Activated CD8-positive, alpha-beta memory T cell treated with anti-CD3 and anti-CD28 coated beads, Interleukin-2, amount 50 U/mL, for 24 hours (primary cell): ENCODE data around the gene NKX3-2.
"Not testable (repeated sequence)": the region's sequence is repeated elsewhere in the genome, so short reads cannot be mapped to it uniquely, and the experiment has no call there.

Experiments used
- DNase-seq: peaks from one replicate; pipeline ENCODE4 v3.0.0-alpha.2; 2020; ENCODE audit errors: extremely low read depth

Gene NKX3-2

GRCh38 chr4:13543839-13544605, at the start of gene NKX3-2:
Gene NKX3-2, minus strand, starts transcription at chr4:13544508. Its CDS starts 94 bp downstream, at chr4:13544414.
- no peak for DNase-seq

- no peak for DNase-seq
These were observed 47.9 kb upstream of the NKX3-2 start for GRCh38 chr4:13592220-13592619.

DNA sequence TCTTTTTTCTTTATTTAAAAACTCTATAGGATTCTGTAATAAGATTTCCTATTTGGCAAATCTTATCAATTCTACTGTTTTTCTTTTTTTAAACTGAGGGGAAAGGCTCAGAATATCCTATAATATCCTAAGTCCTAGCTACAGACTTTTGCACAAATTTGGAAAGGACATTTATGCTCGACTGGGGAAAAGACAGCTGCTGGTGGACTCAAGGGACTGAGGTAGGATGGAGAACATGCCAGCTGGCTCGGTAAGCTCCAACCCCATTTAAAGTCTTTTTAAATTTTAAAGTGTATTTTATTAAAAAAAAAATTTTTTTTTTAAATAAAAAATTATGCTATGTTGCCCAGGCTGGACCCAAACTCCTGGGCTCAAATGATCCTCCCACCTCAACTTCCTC, 46.5 kb upstream of the NKX3-2 start:
- no peak for DNase-seq

DNA sequence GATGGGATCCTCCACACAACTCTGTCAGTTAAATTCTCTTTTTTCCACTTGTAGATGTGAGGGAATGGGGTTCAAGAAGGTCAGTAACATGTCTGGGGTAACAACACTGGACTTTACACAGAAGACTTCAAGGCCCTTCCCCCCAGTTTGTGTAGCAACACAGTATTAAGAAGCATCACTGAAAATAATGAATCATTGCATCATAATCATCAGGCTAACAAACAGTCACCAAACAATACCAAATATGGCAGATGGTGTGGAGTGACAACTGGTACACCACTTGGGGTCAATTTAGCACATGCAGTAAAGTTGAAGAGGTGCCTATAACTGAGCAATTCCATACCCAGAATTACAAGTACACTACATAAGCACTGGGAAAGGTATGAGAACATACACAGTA, 44.6 kb upstream of the NKX3-2 start:
- no peak for DNase-seq

DNA sequence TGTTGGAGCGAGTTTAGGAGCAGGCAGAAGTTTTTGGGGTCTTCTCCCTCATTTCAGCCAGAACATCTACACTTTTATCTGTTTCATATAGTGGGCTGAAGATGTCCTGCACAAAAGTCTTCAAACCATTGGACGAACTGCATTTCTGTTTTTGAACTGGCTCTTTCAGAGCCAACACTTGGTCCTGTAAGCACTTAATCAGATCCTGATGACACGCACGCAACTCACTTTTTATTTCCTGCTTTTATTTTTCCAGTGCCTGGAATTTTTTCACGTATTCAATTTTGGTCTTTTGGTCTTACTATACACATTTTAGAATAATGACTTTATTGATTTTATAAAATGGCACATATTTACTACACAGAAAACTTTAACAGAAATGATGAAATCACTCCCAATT, 40.2 kb upstream of the NKX3-2 start:
- no peak for DNase-seq

GRCh38 chr4:13580036-13580435, 35.7 kb upstream of the NKX3-2 start:
- no peak for DNase-seq

DNA sequence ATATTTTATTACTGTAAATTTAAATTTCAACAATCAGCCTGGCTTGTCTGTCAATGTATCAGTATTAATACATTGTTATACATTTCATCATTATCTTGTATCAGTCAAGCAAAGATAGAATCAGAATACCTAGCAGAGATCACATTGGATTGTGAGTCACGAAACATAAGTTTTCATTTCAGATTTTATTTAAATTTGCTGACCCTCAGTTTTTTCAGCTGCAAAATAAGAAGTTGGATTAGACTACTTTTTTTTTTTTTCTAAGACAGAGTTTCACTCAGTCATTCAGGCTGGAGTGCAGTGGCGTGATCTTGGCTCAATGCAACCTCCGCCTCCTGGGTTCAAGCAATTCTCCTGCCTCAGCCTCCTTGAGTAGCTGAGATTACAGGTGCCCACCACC, 33.4 kb upstream of the NKX3-2 start:
- no peak for DNase-seq

GRCh38 chr4:13570916-13571315, 26.6 kb upstream of the NKX3-2 start:
- DNase-seq, result no peak

DNA sequence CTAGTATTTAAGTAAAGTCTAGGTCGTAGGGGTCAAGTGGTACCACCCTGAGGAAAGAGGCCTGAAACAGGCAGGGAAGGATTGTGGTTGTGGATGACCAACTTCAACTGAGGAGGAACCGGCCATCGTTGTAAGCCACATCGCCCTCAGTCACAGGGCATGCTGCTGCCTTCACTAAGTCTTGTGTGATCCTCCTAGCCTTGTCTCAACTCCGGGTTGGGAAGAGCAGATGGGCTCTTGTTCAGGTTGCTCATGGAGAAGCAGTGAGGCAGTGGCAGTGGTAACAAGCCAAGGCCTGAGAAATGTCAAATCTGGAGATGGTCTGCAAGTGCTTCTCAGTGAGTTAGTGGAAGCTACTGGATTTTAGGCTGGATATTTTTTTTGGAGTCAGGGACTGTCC, 22.8 kb upstream of the NKX3-2 start:
- DNase-seq, result no peak

DNA sequence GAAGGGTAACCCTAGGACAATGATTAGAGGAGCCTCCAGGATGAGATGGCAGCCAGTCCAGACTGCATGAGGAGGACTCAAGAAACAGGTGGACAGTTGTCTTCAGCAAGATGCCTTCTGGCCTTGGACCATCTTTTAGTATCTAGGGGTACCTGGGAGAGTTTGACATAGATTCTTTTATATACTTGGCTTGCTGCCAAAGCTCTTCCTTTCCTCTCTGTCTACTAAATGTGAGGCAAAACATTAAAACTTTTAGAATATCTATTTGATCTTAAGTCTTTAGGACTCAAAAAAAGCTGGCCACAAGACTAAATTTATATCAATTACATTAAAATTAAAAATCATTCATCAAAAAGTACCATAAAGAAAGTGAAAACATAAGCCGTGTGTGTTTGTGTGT, 18.6 kb upstream of the NKX3-2 start:
- DNase-seq, result no peak

- DNase-seq, result no peak
These were observed 17.4 kb upstream of the NKX3-2 start for GRCh38 chr4:13561673-13562072.

DNA sequence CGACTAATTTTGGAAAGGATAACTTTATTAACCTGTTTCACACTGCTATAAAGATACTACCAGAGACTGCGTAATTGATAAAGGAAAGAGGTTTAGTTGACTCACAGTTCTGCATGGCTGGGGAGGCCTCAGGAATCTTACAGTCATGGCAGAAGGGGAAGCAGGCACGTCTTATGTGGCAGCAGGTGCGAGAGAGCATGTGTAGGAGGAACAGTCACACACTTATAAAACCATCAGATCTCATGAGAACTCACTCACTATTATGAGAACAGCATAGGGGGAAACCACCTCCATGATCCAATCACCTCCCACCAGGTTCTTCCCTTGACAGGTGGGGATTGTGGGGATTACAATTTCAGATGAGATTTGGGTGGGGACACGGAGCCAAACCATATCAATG, 15.8 kb upstream of the NKX3-2 start:
- not testable (repeated sequence) for DNase-seq

- no peak for DNase-seq
These were observed 15.1 kb upstream of the NKX3-2 start for GRCh38 chr4:13559413-13559812.

- no peak for DNase-seq
These were observed 14.6 kb upstream of the NKX3-2 start for GRCh38 chr4:13558881-13559280.

- DNase-seq, result no peak
These were observed 11.0 kb upstream of the NKX3-2 start for GRCh38 chr4:13555325-13555724.

DNA sequence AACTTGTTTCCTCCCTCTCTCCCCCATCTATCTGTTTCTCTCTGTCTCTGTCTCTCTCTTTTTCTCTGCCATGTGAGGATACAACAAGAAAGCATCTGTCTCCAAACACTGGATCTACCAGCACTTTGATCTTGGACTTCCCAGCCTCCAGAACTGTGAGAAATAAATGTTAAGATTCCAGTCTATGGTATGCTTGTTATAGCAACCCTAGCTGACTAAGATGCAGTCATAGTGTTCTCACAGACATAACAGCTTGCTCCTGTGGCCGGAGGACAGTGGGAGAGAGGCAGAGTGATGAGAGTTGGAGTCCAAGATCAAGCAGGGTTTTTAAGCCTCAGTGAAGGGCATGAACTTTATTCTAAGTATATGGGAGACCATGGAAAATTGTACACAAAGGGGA, 8.8 kb upstream of the NKX3-2 start:
- no peak for DNase-seq

GRCh38 chr4:13548984-13549546, 4.8 kb upstream of the NKX3-2 start:
- peak; percentile 80 for DNase-seq

DNA sequence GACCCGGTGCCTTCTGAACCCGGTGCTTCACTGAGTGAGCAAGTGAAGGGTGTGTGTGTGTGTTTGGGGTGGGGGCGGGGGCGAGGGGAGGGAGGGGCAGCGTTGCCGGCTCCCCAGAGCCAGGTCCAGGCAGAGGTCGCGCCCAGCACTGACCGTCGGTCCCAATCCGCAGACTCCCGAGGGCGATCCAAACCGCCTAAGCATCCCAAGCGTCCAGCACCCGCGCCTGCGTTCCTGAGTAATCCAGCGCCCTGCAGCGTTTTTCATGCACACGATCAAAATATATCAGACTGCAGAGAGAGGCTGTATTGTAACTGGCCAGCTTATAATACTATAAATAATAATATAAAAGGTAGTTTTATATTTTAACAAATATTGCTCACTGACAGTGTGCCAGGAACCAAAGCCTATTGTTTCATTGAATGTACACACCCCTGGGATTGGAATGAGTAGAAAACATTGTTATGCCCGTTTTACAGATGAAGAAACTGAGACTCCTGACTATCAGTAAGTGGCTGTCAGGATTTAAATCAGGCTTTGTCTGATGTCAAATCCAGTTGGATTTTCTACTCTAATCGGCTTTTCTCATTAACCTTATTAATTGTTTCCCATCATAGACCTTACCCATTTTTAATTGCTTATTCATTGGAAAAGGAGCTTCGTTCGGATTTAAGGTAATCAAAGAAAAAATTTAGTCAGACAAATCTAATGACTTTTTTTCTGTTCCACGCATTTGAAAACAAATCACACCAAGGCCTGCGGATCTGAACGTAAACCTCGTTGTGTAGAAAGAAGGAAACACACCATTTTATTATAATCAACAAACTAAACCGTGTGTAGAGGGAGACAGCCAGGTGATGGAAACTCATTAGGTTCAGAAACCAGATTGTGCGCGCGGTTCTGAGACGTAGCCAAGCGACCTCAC, 4.0 kb upstream of the NKX3-2 start:
- no peak for DNase-seq

DNA sequence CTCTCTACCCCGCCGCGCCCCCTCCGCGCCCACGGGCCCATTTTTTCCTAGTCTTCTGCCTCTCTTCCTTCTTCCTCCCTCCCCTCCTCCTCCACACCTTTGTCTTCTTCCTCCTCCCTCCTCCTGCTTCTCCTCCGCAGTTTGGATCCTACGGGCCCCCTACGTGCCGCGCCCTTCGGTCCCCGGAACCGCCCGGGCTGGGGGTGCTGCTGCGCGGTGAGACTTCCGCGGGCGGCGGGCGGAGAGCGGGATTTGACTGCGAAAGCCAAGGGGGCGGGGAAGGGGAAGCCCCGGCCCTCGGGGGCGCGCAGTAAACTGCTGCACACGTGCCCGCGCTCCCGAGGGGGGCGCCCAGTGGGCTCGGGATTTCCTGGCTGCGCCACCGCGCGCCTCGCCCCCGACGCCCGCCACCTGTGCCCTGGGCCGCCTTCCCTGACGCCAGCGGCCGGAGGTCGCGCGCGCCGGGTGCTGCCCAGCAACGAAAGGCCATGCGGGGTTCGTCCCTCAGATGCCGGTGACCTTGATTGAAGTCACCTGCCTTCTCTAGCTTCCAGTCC, 3.3 kb upstream of the NKX3-2 start:
- DNase-seq, result no peak

DNA sequence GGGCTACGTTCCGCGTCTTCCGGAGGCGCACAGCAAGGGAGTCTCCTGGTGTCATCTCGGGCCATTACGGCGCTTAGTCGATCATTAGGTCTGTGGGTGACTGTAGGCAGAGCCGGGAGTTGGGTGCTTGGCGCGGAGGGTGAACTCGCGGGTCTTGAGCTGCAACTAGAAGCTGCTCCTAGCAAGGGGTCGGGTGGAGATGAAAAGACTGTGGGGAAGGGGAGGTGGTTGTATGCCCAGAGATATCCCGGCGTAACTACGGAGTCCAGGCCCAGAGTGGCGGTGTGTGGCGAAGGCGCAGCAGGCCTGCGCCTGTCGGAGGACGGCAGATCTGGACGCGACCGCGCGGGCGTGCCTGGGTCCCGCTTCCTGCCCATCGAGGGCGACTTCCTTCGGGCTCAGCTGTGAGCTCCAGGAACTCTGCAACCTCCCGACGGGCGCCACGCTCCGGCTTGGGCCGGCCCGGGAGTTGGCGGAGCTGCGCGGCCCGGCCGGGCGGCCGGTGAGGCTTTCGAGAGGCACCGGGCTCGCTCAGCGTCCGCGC, 2.7 kb upstream of the NKX3-2 start:
- no peak for DNase-seq

DNA sequence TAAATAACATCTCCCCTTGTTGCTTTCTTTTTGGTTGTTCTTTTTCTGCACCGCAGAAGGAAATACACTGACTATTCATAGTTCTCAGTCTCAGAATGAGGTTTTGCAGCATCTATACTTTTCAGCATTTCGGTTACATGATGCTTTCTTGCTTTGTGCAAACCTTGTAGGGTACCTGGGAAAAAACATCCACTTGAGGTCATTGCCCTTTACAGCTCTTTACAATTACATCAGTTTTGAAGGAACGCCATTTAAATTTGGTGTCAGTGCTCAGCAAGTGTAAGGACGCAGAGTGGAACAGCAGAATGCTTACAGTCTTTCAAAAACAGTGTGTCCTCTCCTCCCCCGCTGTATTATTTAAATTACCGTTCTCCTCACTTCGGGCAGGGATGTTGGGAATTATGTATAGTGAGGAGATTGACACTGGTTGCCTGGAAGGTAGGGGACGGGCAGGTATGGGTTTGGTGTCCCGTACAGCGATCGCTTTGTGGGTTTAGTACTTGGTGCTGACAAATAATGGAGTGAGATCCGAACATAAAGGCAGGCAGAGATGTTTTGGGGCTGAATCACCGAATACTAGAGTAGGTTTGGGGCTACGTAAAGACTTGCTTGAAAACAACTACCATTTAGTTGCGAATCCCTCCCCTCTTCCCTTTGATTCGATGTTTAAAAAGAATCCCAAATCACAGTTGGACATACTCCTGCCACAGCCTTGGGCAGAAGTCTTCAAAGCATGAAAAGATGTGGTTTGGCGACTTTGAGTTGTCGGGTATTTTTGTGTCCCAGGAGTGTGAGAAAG, 2.0 kb upstream of the NKX3-2 start:
- no peak for DNase-seq
